Gastroesophageal sphincter (tissue), 3 donors: ENCODE results near the gene LDLRAD4.

Source experiments
- CTCF ChIP-seq, 4 experiments: fragments of 200-600 bp in 2 of 4; fragments of 450-650 bp in 2 of 4; sonication (generic) in 1 of 4; IDR thresholded peaks; one replicate each; pipeline ENCODE4 v1.5.1; 2017 to 2019; ENCODE audit warnings: antibody characterized with exemption in 4 of 4, mild to moderate bottlenecking in 2 of 4, moderate library complexity in 2 of 4
- POLR2A ChIP-seq, 2 donors: fragments of 450-650 bp; IDR thresholded peaks; one replicate each; pipeline ENCODE4 v1.6.1; 2017; ENCODE audit warnings: antibody characterized with exemption in 2 of 2, mild to moderate bottlenecking in 2 of 2, moderate library complexity in 1 of 2
- POLR2AphosphoS5 ChIP-seq: sonication (generic); formaldehyde crosslinking; IDR thresholded peaks from one replicate; pipeline ENCODE4 v1.6.1; 2017; ENCODE audit warnings: antibody characterized with exemption

GRCh38 chr18:13520741-13521140 is 302.2 kb downstream of the LDLRAD4 start:
- TF ChIP-seq CTCF (IDR thresholded peaks at IDR 0.05) = no peak
- TF ChIP-seq POLR2A (IDR thresholded peaks at IDR 0.05) = no peak
- no peak for TF ChIP-seq POLR2AphosphoS5
